DOHH2 (cell line): ENCODE measurements around the gene SSBP3.

Experiments used
- CTCF ChIP-seq: fragments of 200-600 bp; sonication (generic); IDR thresholded peaks from one replicate; pipeline ENCODE4 v1.5.1; 2014; ENCODE audit warnings: antibody characterized with exemption, mild to moderate bottlenecking, low read depth, low read length; ENCODE audit not compliant: poor library complexity, severe bottlenecking
- EZH2phosphoT487 ChIP-seq: fragments of 200-600 bp; sonication (generic); IDR thresholded peaks from 2 replicates; pipeline ENCODE4 v1.6.1; 2017; ENCODE audit warnings: borderline replicate concordance, mild to moderate bottlenecking, antibody characterized with exemption, low read length, moderate library complexity, mixed read lengths

DNA sequence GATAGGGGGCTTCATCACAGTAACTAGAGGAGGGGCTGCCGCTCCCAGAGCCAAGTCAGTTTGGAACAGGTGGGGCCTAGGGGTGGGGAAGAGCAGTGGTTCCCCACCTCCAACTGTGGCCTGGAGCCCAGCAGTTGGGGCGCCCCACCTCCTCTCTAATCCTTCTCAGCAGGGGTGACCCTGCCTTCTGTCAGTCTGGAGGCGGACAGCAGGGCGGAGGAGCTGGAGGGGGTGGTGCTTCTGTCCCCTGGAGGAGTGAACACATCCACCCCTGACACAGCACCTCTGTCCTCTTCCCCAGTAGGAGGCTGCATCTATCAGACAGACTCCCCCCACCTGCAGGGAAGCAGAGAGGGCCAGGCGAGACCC lies 132.4 kb downstream of the SSBP3 start:
- TF ChIP-seq CTCF = no peak
- no peak for TF ChIP-seq EZH2phosphoT487
